Heart left ventricle (tissue), 13 donors: ENCODE data around the gene DNAH17.

ENCODE experiments used
- CTCF ChIP-seq, 12 donors: fragments of 200-600 bp; sonication (generic) in 4 of 12; IDR thresholded peaks; one replicate each; pipeline versions ENCODE4 v1.5.0 to v1.8.0; 2018 to 2022; ENCODE audit warnings: antibody characterized with exemption in 12 of 12, mild to moderate bottlenecking in 5 of 12
- POLR2A ChIP-seq, 2 donors: fragments of 450-650 bp; IDR thresholded peaks; one replicate each; pipeline ENCODE4 v1.6.1; 2017; ENCODE audit warnings: antibody characterized with exemption in 2 of 2, mild to moderate bottlenecking in 2 of 2, moderate library complexity in 2 of 2
- donor health status: ischemic (EF 13 %, LVEDD 7.1; RV severe dilation, severe dysfunction).
- donor health status: DM: no; HTN: yes; CAD: no.
- donor health status: DM: no; HTN: no; CAD: no.
- donor health status: ischemic (EF 25% LVEDD 6.9; RV normal size, moderate dysfunction).
- donor health status: ischemic (EF 25% LVEDD 5.7; RV mildly dilated, moderate dysfunction).
- donor health status: ischemic (EF 35%, LVEDD 5.7; RV mildly dilated, moderate dysfunction).
- donor health status: nonischemic (EF 11% LVEDD 7.7; RV severe dilation, severe dysfunction).
- donor health status: DM: yes; HTN: yes; CAD: no.
- donor health status: PGD.
- donor health status: ischemic (EF 29% LVEDD 5.4; RV normal size, mild dysfunction).
- donor health status: nonischemic (EF 23%, LVEDD 6.1; RV moderate dilation, normal function).

DNA sequence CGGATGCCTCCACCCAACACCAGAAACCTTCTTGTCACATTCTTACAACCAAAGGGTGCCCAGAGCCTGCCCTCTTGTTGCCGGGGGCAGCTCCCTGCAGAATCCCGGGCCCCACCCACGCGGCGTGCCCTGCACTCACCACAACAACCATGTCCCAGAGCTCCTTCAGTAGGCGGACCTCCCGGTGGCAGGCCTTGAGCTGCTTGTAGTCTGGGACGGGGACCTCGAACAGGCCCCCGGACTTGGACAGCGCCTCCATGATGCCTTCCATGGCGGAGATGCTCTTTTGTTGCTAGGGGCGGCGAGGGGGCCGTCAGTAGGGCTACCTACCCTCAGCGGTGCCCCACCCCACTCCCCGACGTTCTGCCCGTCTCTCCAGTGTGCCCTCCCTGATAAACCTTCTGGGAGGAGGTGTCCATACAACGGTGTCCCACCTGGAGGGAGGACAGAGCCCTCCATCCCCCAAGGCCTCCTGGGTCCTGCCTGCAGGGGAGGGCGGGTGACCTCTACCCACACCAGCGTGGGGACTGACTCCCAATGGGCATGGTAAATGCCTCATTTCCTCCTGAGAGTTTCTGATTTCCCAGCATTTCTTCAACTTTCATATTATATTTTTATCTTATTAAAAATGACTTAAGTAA, 52.2 kb downstream of the DNAH17 start:
- TF ChIP-seq CTCF (IDR thresholded peaks at IDR 0.05) (no peak), POLR2A (IDR thresholded peaks at IDR 0.05) (no peak)
